GM10248 (cell line): ENCODE data around the gene STXBP2.

Source experiments
- CTCF ChIA-PET: fragments of 300-600 bp; sonication (Branson Sonifier 250); formaldehyde crosslinking; extraction: SDS; loops from one replicate; lab custom pipeline; 2021; ENCODE audit warnings: antibody characterized with exemption; lab: Yijun Ruan, JAX
- POLR2A ChIA-PET: fragments of 350-650 bp; sonication (Branson Sonifier 250); formaldehyde crosslinking; extraction: SDS; loops from one replicate; lab custom pipeline; 2020; ENCODE audit warnings: antibody characterized with exemption; lab: Yijun Ruan, JAX
- DNase-seq: peaks from one replicate; pipeline ENCODE4 v3.0.0; 2012; ENCODE audit errors: extremely low spot score
- TF ChIP-seq, protein P1 (sequence below): IDR thresholded peaks from 2 replicates; pipeline ENCODE4 v1.5.1; 2012; ENCODE audit warnings: mild to moderate bottlenecking, low read depth; ENCODE audit errors: extremely low read depth, missing control alignments, control extremely low read depth

STXBP2 gene

GRCh38 chr19:7605490-7606222 is 31.3 kb upstream of the STXBP2 start:
- TF ChIP-seq, protein P1, sequence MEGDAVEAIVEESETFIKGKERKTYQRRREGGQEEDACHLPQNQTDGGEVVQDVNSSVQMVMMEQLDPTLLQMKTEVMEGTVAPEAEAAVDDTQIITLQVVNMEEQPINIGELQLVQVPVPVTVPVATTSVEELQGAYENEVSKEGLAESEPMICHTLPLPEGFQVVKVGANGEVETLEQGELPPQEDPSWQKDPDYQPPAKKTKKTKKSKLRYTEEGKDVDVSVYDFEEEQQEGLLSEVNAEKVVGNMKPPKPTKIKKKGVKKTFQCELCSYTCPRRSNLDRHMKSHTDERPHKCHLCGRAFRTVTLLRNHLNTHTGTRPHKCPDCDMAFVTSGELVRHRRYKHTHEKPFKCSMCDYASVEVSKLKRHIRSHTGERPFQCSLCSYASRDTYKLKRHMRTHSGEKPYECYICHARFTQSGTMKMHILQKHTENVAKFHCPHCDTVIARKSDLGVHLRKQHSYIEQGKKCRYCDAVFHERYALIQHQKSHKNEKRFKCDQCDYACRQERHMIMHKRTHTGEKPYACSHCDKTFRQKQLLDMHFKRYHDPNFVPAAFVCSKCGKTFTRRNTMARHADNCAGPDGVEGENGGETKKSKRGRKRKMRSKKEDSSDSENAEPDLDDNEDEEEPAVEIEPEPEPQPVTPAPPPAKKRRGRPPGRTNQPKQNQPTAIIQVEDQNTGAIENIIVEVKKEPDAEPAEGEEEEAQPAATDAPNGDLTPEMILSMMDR, result no peak
- ChIA-PET CTCF (interaction anchor here (2.0 kb wide), 1 partner anchor 37 kb away, joined by 10 read pairs; no protein-coding TSS in a partner anchor), POLR2A (no interaction called here)
- peak; percentile 47 for DNase-seq

DNA sequence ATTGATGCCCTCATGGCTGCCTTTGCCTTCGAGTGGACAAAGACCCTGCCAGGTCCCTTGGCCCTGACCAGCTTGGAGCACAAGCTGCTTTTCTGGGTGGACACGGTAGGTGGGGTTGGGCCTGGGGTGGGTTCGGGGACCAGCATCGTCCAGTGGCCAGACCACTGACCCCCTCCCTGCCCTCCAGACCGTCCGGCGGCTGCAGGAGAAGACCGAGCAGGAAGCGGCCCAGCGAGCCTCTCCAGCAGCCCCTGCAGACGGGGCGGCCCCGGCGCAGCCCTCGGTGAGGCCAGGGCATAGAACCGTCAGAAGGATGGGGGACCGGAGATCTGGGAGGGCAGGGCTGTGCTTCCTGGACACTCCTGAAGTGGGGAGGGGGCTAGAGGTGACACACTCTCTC is 30.6 kb upstream of the STXBP2 start:
- no peak for DNase-seq

DNA sequence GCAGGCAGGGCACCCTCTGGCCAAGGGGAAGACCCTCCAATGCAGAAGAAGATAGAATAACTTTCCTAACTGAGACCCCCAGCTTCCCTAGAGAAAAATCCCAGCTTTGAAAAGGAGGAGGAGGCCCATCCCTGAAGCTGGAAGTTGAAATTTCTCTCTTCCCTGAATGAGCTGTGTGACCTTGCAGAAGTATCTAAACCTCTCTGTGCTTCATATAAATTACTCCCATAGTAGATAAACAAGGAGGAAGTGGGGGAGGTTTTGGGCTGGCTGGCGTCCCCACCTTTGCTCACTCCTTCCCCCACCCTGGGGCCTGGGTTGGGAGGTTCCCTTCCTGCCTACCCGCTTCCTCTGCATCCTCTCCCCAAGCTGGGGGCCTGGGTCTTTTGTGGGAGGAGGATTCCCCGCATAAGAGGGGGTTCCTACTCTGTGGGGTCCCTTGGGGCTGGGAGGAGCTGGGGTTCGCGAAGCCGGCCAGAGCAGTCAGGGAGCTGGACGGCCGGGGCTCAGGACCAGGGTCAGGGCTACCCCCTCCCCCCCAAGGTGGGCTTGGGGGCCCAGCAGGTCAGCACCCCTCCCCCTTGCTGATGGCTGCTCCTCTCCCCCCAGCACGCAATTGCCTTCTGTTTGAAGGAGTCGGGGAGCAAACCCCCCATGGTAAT is 29.6 kb upstream of the STXBP2 start:
- ChIA-PET POLR2A (no interaction called here), CTCF (interaction anchor here (1.0 kb wide), 1 partner anchor 39 kb away, joined by 3 read pairs; no protein-coding TSS in a partner anchor)
- TF ChIP-seq, protein P1, result no peak
- DNase-seq, result no peak

More for the DNA sequence above, 30.6 kb upstream of the STXBP2 start:
- CTCF ChIA-PET, result interaction anchor here (2.0 kb wide), 1 partner anchor 38 kb away, joined by 10 read pairs; no protein-coding TSS in a partner anchor
- POLR2A ChIA-PET, result no interaction called here
- TF ChIP-seq, protein P1, result no peak

DNA sequence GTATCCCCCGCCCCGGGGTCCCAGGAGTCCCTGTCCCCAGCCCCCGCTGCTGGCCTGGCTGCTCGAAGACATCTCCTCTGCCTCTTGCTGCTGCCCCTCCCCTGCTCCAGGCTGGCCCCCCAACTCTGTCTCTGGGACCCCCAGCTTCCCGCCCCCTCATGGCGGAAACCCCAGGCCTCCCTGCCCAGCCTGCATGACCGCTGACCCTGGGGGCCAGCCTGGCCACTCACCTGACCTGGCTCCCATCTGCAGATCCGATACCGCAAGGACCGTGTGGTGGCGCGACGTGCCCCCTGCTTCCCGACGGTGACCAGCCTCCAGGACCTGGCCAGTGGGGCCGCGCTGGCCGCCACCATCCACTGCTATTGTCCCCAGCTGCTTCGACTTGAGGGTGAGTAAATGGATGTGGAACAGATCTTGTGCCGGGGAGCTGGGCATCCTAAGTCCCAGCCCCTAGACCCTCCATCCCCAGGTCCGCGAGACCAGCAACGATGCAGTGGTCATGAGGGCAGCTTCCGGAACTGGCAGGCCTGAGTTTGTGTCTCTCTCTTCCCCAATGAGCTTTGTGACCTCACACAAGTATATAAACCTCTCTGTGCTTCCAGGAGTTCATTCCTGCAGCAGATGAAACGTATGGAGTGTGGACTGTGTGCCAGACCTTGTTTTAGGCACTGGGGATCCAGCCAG is 28.9 kb upstream of the STXBP2 start:
- POLR2A ChIA-PET, result no interaction called here
- CTCF ChIA-PET, result interaction anchor here (0.6 to 1.0 kb wide), 2 partner anchors 39 to 73 kb away, joined by 3 read pairs; partner anchors contain the start of gene TRAPPC5
- TF ChIP-seq, protein P1, result no peak
- no peak for DNase-seq

DNA sequence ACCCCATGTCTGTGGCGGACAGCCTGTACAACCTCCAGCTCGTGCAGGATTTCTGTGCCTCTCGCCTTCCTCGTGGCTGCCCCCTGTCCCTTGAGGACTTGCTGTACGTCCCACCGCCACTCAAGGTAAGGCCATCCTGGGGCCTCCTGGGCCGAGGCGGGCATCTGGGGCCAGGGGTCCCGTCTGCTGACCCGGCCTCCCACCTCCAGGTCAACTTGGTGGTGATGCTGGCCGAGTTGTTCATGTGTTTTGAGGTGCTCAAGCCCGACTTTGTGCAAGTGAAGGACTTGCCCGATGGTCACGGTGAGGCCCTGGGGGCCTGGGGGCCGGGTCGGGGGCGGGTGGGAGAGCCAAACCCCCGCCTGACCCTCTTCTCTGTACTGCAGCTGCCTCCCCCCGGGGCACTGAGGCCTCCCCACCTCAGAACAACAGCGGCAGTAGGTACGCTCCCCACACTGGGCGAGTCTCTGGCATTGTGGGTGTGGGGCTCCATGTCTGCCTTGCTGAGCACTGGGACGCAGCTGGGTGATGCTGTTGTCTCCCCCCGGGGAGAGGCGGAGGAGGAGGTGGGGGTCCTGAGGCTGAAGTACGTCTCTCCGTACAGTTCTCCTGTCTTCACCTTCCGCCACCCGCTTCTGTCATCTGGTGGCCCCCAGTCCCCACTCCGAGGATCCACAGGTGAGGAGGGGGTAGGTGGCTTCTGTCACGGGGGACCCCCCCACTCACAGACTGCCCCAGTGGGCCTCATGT is 26.2 kb upstream of the STXBP2 start:
- ChIA-PET POLR2A (no interaction called here), CTCF (interaction anchor here (1.2 kb wide), 1 partner anchor 42 kb away, joined by 4 read pairs; no protein-coding TSS in a partner anchor)

More for the DNA sequence above, 26.2 kb upstream of the STXBP2 start:
- no peak for DNase-seq
- TF ChIP-seq, protein P1, result no peak
